Gastrocnemius medialis (tissue), 4 donors: ENCODE measurements around the gene NRDE2.

Experiments used
- CTCF ChIP-seq, 5 experiments: fragments of 450-650 bp in 3 of 5; fragments of 200-600 bp in 2 of 5; sonication (generic) in 2 of 5; IDR thresholded peaks in 4 of 5; conservative IDR thresholded peaks in 1 of 5; 1 replicate in 4 of 5; 2 replicates in 1 of 5; pipeline ENCODE4 v1.5.1; 2016 to 2019; ENCODE audit warnings: antibody characterized with exemption in 5 of 5, mild to moderate bottlenecking in 3 of 5, moderate library complexity in 3 of 5
- POLR2A ChIP-seq, 2 donors: fragments of 450-650 bp; IDR thresholded peaks; one replicate each; pipeline ENCODE4 v1.6.1; 2017; ENCODE audit warnings: antibody characterized with exemption in 2 of 2, mild to moderate bottlenecking in 2 of 2, moderate library complexity in 2 of 2

DNA sequence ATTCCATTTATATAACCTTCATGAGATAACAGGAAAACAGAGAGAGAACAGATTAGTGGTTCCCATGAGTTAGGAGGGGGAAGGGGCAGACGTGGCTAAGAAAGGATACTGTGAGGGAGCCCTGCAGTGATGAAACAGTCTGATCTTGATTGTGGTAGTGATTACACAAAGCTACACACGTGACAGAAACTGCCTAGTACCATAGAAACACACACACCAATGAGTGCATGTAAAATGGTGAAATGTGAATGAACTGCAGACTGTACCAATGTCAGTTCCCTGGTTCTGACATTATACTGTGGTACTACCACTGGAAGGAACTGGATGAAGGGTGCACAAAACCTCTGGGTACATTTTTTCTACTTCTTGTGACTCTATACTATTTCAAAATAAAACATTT, 36.9 kb downstream of the NRDE2 start:
- TF ChIP-seq CTCF (IDR thresholded peaks at IDR 0.05 in 4 of 5, conservative IDR thresholded peaks at IDR 0.05 in 1 of 5) = no peak
- no peak for TF ChIP-seq POLR2A (IDR thresholded peaks at IDR 0.05)
